OCI-LY1 (cell line): ENCODE results near the gene CDS1.

Experiments used
- H2AFZ ChIP-seq: fragments of 200-600 bp; sonication (generic), shearing (Covaris generic); 2 replicates; pipeline ENCODE4 v1.6.0; 2014; ENCODE audit warnings: antibody characterized with exemption, mild to moderate bottlenecking, low read length
- H3F3A ChIP-seq: fragments of 200-600 bp; sonication (generic), shearing (Covaris generic); 2 replicates; pipeline ENCODE4 v1.6.0; 2014; ENCODE audit warnings: mild to moderate bottlenecking, antibody characterized with exemption, low read length, moderate library complexity; ENCODE audit not compliant: insufficient read depth
- H3K27ac ChIP-seq: fragments of 200-600 bp; sonication (generic); 2 replicates; pipeline ENCODE4 v1.5.1; 2014; ENCODE audit warnings: low read length, mixed run types, mild to moderate bottlenecking, low read depth; ENCODE audit not compliant: poor library complexity, severe bottlenecking
- H3K27me3 ChIP-seq: fragments of 200-600 bp; sonication (generic); 2 replicates; pipeline ENCODE4 v1.6.0; 2014; ENCODE audit warnings: antibody characterized with exemption, mild to moderate bottlenecking, low read length, moderate library complexity; ENCODE audit not compliant: insufficient read depth
- H3K36me3 ChIP-seq: fragments of 200-600 bp; sonication (generic); 2 replicates; pipeline ENCODE4 v1.6.1; 2014; ENCODE audit warnings: mild to moderate bottlenecking, antibody characterized with exemption, low read length, moderate library complexity, mixed read lengths; ENCODE audit not compliant: insufficient read depth
- H3K4me1 ChIP-seq: fragments of 200-600 bp; sonication (generic); 2 replicates; pipeline ENCODE4 v1.5.1; 2014; ENCODE audit warnings: mild to moderate bottlenecking, low read length, moderate library complexity; ENCODE audit not compliant: insufficient read depth, severe bottlenecking
- H3K4me2 ChIP-seq: fragments of 200-600 bp; sonication (generic), shearing (Covaris generic); 2 replicates; pipeline ENCODE4 v1.6.1; 2014; ENCODE audit warnings: low read length
- H3K4me3 ChIP-seq: fragments of 200-600 bp; sonication (generic); 2 replicates; pipeline ENCODE4 v1.5.1; 2014; ENCODE audit warnings: low read length, low read depth, mild to moderate bottlenecking, mixed read lengths; ENCODE audit not compliant: poor library complexity, severe bottlenecking
- H3K79me2 ChIP-seq: fragments of 200-600 bp; shearing (Covaris generic); 2 replicates; pipeline ENCODE4 v1.6.1; 2016; ENCODE audit warnings: mixed run types, low read length, mixed read lengths; ENCODE audit not compliant: insufficient read depth
- H3K9ac ChIP-seq: fragments of 200-600 bp; sonication (generic), shearing (Covaris generic); 2 replicates; pipeline ENCODE4 v1.6.1; 2014; ENCODE audit warnings: mild to moderate bottlenecking, low read length, mixed read lengths
- H3K9me2 ChIP-seq: fragments of 200-600 bp; sonication (generic), shearing (Covaris generic); 2 replicates; pipeline ENCODE4 v1.6.1; 2014; ENCODE audit warnings: low read depth, mild to moderate bottlenecking, low read length, mixed read lengths
- H3K9me3 ChIP-seq: fragments of 200-600 bp; shearing (Covaris generic); 2 replicates; pipeline ENCODE4 v1.6.1; 2014; ENCODE audit warnings: low read length, mixed read lengths
- H4K20me1 ChIP-seq: fragments of 200-600 bp; sonication (generic), shearing (Covaris generic); 2 replicates; pipeline ENCODE4 v1.6.0; 2016; ENCODE audit warnings: mild to moderate bottlenecking, low read length; ENCODE audit not compliant: insufficient read depth
- EZH2 ChIP-seq: fragments of 200-600 bp; sonication (generic), shearing (Covaris generic); IDR thresholded peaks from 2 replicates; pipeline ENCODE4 v1.8.0; 2017; ENCODE audit warnings: borderline replicate concordance, mixed run types, mild to moderate bottlenecking, antibody characterized with exemption, low read length, moderate library complexity, mixed read lengths
- TF ChIP-seq, protein P1 (sequence below): fragments of 200-600 bp; sonication (generic), shearing (Covaris generic); IDR thresholded peaks from 2 replicates; pipeline ENCODE4 v1.5.1; 2017; ENCODE audit warnings: mild to moderate bottlenecking, antibody characterized with exemption, low read length, moderate library complexity, mixed read lengths

The CDS1 gene

DNA sequence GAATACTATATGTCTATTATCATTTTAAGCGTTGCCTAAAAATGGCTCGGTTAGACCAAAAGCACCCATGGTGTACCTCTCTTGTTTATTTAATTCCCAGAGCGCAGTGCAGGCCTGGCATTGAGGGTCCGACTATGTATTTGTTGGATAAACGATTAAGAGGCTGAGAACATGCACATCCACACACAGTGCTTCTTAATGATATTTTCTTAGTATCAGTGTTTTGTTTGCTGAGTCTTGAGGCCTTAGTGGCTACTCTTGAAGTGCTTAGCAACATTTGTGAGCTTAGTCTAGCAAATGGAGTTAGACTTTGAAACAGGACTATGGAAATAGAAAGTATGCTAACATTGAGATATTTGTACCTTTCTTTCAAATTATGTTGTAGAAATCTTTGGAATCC, 43.7 kb downstream of the CDS1 start:
- no peaks in the 10 kb centered on the region for H3K9me3 ChIP-seq
- H3K27ac ChIP-seq, result no peak overlapping the region
- H3K27me3 ChIP-seq, result no peaks in the 10 kb centered on the region
- H3K36me3 ChIP-seq, result no peaks in the 10 kb centered on the region
- no peak overlapping the region for H3K4me2 ChIP-seq
- no peaks in the 10 kb centered on the region for H4K20me1 ChIP-seq
- no peak overlapping the region for H2AFZ ChIP-seq
- no peak overlapping the region for H3K4me3 ChIP-seq
- no peaks in the 10 kb centered on the region for H3K4me1 ChIP-seq
- no peaks in the 10 kb centered on the region for H3F3A ChIP-seq
- no peak overlapping the region for H3K9ac ChIP-seq
- H3K9me2 ChIP-seq, result no peaks in the 10 kb centered on the region
- TF ChIP-seq EZH2, result no peak
- TF ChIP-seq, protein P1, sequence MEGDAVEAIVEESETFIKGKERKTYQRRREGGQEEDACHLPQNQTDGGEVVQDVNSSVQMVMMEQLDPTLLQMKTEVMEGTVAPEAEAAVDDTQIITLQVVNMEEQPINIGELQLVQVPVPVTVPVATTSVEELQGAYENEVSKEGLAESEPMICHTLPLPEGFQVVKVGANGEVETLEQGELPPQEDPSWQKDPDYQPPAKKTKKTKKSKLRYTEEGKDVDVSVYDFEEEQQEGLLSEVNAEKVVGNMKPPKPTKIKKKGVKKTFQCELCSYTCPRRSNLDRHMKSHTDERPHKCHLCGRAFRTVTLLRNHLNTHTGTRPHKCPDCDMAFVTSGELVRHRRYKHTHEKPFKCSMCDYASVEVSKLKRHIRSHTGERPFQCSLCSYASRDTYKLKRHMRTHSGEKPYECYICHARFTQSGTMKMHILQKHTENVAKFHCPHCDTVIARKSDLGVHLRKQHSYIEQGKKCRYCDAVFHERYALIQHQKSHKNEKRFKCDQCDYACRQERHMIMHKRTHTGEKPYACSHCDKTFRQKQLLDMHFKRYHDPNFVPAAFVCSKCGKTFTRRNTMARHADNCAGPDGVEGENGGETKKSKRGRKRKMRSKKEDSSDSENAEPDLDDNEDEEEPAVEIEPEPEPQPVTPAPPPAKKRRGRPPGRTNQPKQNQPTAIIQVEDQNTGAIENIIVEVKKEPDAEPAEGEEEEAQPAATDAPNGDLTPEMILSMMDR, result no peak
- no peaks in the 10 kb centered on the region for H3K79me2 ChIP-seq

DNA sequence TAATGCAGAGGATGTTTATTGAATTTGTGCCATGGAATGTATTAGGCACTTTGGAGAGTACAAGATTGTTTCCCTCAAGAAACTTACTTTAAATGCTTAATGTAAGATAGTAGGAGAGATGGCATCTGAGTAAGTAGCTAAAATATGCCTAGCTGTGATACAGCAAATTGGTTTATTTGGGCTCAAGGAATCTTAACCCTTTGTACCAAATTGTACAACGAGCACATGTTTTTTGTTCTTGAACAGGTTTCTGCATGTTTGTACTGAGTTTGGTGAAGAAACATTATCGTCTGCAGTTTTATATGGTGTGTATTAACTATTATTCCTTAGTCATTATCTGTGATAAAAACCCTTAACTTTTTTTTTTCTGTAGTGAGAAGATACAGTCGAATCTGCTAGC, 48.6 kb downstream of the CDS1 start:
- Histone ChIP-seq H3K27me3 (no peaks in the 10 kb centered on the region), H3K79me2 (no peaks in the 10 kb centered on the region), H4K20me1 (no peaks in the 10 kb centered on the region), H3K9me3 (no peaks in the 10 kb centered on the region), H3K9me2 (no peaks in the 10 kb centered on the region), H3K27ac (no peak overlapping the region), H3K9ac (no peak overlapping the region), H3K36me3 (no peaks in the 10 kb centered on the region), H3F3A (no peaks in the 10 kb centered on the region), H3K4me2 (no peak overlapping the region), H3K4me1 (no peaks in the 10 kb centered on the region), H3K4me3 (no peak overlapping the region), H2AFZ (no peak overlapping the region)
- TF ChIP-seq, protein P1, result no peak
- no peak for TF ChIP-seq EZH2

DNA sequence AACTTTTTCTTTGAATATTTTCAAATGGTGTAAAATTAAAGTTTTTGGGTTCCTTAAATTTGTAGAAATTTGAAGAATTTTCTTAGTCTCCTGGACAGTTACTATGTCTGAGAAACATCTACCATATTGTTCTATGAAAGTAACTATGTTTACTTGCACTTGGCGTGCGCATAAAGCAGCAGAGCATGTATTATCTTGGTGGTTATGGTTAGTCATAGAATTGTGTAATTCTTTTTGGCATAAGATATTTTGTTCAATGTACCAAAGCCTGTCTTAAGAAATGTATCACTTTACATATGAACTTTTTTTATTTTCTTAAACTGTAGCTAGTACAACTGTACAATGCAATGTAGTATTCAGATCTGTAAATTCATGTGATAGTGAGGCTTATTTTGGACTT, 49.2 kb downstream of the CDS1 start:
- Histone ChIP-seq H3K36me3 (no peaks in the 10 kb centered on the region), H3F3A (no peaks in the 10 kb centered on the region), H3K9me3 (no peaks in the 10 kb centered on the region), H3K9me2 (no peaks in the 10 kb centered on the region), H4K20me1 (no peaks in the 10 kb centered on the region), H3K4me2 (no peak overlapping the region), H3K27ac (no peak overlapping the region), H3K79me2 (no peaks in the 10 kb centered on the region), H3K4me3 (no peak overlapping the region), H3K27me3 (no peaks in the 10 kb centered on the region), H3K9ac (no peak overlapping the region), H2AFZ (no peak overlapping the region), H3K4me1 (no peaks in the 10 kb centered on the region)
- TF ChIP-seq EZH2, result no peak
- TF ChIP-seq, protein P1, result no peak
